HG02852 (cell line): ENCODE measurements around the gene PSMB5.
"Not testable (repeated sequence)": the region's sequence is repeated elsewhere in the genome, so short reads cannot be mapped to it uniquely, and the experiment has no call there.

Experiments
- ATAC-seq: cut with Tn5 transposase; IDR thresholded peaks from one replicate; pipeline ENCODE4 v1.9.1; 2021; ENCODE audit warnings: mild to moderate bottlenecking, moderate library complexity; ENCODE audit not compliant: unreplicated experiment

The PSMB5 gene

DNA sequence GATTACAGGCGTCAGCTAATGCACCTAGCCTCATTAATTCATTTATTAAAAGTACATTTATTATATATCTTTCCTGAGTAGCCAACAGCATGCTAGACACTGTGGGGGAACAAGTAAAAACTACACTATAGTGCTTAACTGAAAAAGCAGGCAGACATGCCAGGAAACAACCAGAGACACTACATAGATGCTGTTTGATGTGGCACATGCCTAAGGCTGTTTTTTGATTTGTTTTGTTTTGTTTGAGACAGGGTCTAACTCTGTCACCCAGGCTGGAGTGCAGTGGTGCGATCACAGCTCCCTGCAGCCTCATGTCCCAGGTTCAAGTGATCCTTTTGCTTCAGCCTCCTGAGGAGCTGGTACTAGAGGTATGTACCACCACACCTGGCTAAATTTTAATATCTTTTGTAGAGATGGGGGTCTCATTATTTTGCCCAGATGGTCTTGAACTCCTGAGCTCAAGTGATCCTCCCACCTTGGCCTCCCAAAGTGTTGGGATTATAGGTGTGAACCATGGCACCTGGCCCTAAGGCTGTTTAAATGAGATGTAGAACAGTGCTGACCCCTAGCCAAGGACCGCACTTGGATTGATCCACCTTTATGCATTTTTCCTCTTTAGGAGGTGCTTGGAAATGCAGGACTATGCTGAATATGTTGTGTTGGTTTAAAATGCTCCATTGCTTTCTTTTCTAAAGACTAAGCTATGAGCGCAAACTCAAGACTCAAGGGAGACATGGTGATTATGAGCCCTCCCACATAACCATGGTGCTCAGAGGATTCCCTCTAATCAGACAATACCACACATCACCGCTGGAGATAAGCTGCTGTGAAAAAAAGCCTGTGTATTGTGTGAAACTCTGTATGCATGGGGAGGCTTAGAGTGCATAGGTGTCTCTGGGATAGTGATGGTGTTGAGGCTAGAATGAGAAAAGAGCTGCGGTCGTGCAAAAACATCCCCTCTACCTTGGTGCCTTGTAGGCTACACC is 14.3 kb downstream of the PSMB5 start:
- ATAC-seq = no peak

DNA sequence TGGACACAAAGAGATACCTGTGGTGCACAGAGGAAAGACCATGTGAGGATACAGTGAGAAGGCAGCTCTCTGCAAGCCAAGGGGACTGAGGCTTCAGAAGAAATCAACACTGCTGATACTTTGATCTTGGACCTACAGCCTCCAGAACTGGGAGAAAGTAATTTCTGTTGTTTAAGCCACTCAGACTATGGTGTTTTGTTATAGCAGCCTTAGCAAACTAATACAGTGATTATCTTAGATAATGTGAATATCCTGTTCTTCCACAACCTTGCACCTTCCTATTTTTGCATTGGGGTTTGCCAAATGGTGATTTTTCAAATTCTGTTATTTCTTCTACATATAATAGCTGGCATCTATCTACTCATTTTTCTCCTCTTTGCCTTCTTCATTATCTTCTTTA is 16.6 kb downstream of the PSMB5 start:
- ATAC-seq = no peak

DNA sequence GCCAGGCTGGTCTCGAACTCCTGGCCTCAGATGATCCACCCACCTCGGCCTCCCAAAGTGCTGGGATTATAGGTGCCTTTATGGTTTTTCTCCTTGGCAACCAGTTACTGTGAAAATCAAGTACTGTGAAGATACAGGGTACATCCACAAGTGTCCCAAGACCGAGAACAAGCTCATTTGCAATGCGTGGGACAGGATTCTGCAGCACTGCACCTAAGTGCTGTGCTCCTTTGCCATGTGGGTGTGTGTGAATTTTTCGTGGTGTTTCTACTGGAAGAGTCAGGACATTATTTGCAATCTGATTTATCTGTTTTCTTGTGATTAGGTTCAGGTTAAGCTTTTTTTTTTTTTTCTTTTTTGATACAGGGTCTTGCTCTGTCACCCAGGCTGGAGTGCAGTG is 17.6 kb downstream of the PSMB5 start:
- ATAC-seq = no peak

DNA sequence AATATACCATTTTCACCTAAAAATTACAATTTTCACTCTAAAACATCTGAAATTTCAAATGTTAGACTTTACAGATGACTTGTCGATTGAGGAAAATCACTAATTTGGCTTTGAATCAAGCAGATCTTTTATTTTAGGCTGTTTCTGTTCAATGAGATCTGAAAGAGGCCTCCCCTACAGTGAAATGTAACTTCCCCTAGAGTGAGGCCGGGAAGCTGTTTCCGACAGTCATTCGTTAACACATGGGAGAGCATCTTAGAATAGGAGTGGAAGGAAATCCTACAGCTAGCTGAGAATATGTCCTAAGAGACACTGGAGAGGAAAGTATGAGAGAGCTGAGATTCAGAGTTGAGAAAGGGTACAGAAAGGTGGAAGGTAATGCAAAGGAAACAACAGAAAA is 19.1 kb downstream of the PSMB5 start:
- ATAC-seq = no peak

DNA sequence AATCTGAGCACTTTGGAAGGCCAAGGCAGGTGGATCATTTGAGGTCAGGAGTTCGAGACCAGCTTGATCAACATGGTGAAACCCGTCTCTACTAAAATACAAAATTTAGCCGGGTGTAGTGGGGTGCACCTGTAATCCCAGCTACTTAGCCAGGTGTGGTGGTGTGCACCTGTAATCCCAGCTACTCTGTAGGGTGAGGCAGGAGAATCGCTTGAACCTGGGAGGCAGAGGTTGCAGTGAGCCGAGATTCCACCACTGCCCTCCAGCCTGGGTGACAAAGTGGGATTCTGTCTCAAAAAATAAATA is 21.0 kb downstream of the PSMB5 start:
- ATAC-seq = not testable (repeated sequence)

DNA sequence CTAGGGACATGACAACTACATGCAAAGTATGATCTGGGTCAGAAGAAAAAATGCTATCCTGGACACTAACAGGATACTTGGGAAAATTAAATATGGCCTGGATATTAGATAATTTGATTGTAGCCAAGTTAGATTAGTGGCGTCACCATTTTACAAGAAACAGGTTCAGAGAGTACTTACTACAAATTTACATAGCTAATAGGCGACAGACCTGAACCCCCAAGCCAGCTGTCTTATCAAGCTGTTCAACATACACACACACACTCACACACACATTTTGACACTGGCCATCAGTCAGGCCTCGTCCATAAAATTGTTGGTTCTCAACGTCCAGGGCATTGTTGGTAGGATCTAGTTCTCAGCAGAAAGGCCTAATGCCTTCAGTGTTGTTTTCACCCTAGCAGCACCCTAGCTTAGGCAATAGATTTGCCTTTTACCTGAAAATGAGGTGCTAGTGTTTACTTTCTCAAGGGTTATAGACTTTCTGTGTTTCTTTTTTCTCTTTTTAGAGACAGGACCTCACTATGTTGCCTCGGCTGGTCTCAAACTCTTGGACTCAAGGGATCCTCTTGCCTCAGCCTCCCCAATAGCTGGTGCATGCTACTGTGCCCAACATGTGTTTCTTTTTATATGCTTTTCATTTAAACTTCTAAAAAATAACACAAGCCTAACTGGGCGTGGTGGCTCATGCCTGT is 21.5 kb downstream of the PSMB5 start:
- ATAC-seq = no peak

DNA sequence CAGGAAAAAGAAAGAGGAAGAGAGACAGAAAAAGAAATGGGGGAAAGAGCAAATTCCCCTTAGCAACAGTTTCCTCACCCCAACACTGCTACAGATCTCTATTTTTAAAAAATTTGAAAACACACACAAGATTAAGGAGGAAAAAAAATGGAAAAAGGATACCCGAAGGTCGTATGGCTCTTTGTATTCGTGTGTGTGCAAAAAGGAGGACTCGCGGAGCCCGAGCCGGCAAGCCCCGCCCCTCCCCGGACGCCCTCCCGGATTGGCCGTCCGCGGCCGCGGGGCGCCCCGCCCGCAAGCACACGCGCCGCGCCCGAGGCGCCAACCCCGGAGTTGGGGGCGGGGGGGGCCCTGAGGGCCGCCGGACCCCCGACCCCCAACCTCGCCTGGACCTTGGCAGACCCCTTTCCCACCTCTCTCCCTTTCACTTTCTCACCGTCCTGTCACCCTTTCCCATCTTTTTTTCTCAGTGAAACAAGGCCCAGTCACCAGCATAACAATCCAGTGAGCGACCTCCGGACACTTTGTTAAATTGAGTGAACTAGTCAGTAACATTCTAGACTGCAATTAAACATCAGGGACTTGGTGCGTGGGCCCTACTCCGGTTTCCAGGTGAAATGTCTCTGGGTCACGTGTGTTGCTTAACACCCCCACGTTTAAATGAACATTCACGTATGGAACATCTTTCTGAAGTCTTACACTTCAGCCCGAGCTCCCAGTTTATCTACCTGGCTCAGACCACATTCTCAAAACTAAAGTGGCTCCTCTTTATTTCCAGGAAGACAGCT is 24.6 kb downstream of the PSMB5 start, which contains the start of gene C14orf93:
Gene C14orf93, minus strand, starts transcription at position 205 of the 788 bp plus-strand sequence. CDS start 11,120 bp downstream, outside the sequence.
- ATAC-seq = peak; percentile 33

DNA sequence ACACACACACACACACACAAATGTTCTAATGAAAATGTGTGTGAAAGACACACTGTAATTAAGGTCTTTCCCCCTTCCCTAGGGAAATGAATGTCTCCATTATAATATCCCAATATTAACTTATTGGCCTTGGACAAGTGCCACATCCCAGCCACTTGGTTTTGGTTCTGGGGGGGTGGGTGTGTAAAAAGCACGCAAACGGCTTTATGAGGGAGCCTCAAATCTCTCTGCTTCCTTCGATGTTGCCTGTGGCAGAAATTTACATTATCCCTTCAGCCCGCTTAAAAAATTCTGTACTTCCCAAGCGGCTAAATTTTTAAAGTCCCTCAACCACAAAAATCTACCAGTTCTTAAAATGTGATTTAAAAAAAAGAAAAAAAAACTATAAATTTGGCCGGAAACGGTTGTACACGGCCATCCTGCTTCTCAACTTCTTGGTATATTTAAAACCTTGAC is 25.2 kb downstream of the PSMB5 start:
- no peak for ATAC-seq

DNA sequence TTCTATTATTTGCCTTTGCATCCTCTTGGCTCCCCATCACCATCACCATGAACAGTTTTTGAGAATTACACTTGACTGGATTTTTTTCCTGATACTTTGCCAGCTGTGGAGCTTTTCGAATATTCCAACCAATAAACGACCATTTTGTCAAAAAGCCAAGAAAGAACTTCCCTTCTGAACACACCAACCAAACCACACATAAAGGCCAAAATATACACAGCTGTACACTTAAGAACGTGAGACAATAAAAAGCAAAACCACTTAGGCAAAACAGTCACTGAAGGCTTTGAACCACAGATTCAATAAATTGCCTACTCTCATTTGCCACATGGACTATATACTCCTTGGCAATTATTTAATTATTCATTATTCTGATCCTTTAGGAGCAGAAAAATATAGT is 25.9 kb downstream of the PSMB5 start:
- ATAC-seq = no peak

DNA sequence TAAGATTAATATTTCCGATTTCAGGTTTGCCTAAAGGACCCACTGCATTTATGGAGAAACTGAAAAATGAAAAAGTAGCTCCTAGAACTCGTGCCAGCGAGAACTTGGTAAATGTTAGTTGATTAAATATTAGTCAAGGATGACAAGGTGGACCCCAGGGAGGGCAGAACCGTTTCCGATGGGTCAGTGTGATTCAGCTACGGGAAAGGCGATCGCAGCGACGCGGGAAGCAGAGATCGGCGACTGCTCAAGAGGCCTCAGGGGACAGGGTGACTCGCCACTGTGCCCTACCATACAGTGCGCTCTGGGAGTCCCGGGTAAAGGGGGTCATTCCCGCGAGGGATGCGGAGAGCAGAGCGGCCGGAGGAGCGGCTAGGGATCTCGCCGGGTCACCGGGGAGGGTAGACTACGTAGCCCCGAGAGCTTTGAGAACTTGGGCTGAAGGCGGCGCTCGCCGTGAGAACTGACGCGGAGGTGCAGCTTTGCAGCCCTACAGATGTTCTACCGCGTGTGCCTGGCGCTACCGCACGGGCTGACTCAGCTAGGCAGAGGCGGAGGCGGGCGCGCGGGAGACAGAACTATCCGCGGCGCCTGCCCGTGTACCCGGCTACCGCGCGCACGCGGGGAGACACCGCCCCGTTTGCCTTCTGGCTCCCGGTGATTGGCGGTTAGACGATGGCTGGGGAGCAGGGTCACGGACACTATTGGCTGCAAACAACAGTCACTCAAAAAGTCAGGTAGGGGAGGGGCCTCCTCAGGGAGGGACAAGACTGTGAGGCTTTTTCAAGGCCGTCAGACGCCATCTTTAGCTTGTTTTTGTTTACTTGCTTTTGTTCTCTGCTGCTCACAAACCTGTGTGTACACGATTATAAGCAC is 27.9 kb downstream of the PSMB5 start:
- ATAC-seq = peak; percentile 95

DNA sequence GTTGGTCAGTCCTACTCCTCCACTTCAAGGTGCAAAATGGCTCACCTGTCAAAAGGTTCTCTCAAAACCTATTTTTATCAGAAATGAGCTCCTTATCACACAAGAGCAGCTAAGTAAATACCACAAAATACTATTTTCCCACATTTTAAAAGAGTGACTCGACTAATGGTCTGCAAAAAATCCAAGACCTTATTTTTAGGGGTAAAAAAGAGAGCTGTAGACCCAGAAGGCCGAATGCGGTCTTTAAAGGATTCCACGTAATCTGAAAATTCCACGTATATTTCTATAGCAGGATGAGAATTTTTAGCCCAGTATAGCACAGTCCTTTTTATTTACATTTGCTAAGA is 28.5 kb downstream of the PSMB5 start:
- no peak for ATAC-seq

DNA sequence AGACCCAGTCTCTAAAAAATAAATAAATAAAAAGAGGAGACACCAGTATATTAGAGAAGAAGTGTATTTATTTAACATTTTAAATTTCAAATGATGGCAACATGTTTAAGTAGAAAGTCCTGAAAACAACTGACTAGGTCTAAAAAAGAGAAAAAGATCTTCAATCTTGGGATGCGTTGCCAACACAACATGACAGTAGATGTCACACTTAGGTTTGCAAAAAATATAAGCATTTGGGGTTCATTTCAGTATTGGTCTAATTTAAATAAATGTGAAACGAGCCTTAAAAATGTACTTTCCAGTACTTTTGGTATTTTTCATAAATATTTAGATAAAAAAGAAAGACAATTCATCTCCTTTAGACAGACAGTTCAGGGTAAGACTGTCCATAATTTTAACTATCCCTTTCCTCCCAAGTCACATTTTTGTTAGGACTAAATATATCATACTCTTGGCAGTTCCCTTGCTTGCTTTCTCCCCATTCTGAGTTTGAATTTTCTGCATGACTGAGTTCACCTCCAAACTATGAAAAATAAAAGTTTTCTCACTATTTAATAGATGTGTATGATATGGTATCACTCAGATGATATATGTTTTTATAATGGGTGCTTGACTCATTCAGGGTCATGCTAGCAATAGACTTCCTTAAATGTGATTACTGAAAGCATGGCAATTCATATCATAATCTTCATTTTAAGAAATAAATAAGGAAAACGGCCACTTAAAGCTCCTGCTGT is 29.1 kb downstream of the PSMB5 start:
- ATAC-seq = no peak

DNA sequence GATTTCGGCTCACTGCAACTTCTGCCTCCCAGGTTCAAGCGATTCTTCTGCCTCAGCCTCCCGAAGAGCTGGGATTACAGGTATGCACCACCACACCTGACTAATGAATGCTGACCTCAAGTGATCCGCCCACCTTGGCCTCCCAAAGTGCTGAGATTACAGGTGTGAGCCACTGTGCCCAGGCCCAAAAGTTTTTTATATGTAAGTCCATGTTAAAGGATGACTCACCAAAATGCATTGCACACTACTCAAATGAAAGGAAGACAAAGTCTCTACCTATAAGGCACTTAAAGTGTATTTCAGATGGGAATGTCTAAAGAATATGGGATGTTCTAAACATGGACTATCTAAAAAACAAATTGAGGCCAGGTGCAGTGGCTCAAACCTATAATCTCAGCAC is 30.4 kb downstream of the PSMB5 start:
- not testable (repeated sequence) for ATAC-seq

DNA sequence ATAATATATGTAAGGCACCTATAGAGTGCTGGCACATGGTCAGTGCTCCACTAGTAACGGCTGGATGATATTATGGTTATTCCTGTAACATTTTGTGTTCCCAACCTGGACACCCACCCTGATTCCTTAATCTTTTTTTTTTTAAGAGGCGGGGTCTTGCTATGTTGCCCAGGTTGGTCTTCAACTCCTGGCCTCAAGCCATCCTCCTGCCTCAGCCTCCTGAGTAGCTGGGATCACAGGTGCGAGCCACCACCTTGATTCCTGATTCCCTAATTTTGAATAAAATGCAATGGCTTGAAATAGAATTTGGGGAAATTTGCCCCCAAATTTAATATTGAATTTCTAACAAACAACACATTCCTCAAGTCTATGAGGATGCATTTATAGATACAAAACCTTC is 32.1 kb downstream of the PSMB5 start:
- no peak for ATAC-seq

DNA sequence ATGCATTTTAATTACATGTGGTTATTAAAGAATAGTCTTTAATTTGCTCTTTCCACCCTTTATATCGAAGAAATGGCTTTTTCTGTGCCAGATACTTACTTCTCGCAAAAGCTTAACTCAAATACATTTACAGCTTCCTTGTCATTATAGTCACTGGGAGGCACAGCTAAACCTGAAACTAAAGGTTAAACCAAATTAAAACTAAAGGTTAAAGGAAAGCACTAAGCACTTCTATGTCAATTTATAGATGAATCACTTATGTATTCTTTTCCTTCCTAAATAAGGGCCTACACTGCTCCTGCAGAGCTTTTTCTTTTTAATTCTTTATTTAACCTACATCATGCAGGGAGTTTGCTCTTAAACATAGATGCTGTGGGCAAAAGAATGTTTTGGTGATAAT is 33.8 kb downstream of the PSMB5 start:
- no peak for ATAC-seq

DNA sequence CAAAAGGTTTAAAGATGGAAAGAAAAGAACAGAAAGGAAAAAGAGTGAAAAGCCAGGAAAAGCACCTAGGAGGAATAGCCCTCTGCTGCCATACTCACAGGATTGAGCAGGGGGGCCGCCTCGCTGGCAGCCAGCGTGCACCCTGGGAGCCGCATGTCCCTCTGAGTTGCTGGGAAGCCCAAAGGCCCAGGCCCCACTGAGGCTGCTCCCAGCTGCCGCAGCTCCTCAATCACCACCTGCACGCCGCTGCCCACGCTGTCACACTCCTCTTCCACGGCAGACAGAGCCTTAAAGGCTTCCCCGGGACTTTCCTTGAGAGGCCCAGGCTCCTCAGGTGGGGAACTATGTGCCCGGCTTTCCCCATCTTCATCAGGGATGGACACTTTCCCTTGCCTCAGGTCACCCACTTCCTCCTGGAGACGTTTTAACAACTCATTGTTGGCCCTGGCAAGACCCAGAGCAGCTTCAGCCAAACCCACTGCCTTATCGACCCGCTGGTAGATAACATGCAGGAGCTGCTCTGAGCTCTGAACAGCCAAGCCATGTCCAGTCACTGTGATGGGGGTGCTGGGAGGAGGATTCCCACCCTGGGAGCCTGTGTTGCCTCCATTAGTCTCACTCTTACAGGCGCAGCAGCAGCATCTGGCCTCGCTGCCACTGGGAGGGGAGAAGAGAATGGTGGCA is 36.2 kb downstream of the PSMB5 start:
- ATAC-seq = no peak

DNA sequence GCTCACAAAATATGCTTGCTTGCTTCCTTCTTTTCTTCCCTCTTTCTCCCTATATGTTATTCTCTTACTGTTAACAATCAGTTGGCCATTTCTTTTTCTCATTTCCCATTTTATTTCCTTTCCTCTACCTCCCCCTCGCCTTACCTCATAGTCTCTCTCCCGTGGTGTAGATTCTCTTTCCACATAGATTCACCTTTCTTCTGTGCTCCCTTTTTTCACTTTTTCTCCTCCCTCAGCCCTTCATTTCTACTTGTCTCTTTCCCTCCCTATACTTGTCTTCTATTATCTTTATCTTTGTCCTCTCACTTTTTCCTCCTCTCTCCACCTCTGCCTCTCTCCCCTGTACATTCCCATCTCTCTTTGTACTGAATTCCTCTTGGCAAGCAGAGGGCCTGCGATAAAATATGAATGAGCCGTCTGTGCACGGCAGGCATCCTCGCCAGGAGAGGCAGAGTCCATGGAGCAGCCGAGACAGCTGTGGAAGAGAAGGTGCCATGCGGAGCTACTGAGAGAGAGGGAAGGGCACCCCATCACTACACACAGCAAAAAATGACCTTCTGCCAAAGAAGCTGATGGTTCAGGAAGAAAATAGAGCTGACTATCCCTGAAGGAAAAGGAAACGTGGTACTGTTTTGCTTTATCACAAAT is 36.9 kb downstream of the PSMB5 start:
- ATAC-seq = no peak

DNA sequence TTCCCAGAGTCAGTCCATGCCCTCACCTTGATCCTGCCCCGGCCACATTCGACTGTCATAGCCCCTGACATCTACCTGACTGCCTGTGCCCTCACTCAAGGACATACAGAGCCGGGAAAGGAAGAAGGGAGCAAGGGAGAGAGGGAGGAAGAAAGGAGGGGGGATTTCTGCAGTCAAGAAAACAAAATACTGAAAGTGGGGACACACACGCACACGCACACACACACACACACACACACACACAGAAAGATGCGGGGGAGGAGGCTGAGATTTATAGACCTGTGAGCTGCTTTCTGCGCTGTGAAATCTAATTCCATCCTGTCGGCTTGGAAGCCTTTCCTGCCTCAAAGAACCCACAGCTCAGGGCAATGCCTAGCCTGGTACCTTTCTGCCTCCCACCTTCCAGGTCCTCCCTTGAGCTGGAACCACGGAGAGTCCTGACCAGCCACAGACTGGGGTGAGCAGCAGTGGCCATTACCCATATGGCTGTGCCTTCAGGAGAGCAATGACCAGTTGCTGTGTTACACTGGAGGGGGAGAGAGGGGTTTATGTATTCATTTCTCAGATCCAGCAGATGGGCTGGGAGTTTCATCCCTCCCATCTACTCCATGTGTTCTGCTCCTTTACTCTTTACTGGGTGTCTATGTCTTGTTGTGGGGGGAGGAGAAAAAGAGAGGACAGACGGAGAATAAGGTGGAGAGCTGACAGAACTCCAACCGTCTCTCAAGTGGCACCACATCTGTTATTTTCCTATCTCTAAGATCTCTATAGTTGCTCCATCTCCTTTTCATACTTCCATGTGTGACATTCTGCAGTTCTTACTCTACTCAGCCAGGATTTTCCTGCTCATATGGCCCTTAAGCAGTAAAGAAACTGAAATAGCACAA is 37.7 kb downstream of the PSMB5 start:
- ATAC-seq = no peak
